GM18907 (cell line): ENCODE measurements around the gene IL6ST.
"Not testable (repeated sequence)": the region's sequence is repeated elsewhere in the genome, so short reads cannot be mapped to it uniquely, and the experiment has no call there.

Experiments used
- ATAC-seq: cut with Tn5 transposase; IDR thresholded peaks from one replicate; pipeline ENCODE4 v1.9.1; 2021; ENCODE audit warnings: mild to moderate bottlenecking, moderate library complexity; ENCODE audit not compliant: unreplicated experiment

Gene IL6ST

DNA sequence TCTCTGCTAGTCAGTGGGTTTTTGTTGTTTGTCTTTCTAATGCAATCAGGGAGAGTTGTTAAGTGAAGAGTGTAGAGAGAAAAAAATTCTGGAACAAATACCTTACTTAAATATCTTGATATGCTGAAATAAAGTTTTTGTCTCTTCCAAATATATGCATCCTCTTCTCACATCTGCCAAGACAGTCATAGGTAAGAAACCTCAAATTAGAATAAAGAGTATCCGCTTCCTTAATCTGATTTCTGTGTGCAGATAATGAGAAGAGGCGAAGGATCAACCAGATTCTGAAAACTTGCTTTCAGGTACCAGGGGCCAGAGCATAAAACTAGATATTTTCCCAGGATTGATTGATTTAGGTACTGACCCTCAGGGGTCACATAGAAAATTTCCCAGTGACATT lies 11.3 kb upstream of the IL6ST start:
- ATAC-seq: no peak

DNA sequence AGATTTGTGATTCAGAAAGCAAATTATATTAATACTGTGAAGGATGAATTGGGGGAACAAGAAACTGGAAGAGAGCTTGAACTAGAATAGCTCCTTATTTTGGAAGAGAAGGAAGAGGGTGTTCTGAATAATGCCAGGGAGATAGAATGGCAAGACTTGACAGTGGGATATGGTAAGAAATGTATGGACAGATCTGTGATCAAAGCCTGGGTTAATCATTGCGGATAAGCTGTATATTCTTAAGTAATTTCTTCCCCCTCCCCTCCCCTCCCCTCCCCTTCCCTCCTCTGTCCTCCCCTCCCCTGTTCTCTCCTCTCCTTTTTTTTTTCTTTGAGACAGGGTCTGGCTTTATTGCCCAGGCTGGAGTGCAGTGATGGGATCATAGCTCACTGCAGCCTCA lies 10.1 kb upstream of the IL6ST start:
- ATAC-seq: no peak

DNA sequence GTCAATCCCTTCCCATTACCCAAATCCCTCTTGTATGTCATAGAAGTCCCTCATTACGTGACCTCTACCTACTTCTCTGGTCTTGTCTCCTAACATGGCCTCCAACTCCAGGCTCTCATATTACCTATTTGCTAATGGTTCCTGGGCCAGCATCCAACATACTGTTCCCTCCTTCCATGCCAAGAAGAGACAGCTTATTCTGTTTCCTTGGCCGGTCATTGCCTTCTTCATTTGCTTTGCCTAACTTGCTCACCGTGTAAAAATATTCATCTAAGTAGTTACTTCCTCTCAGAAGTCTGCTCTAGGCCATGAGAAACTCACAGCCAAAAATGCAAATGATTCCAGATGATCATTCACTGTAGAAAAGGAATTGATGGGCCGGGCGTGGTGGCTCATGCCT lies 8.9 kb upstream of the IL6ST start:
- no peak for ATAC-seq

DNA sequence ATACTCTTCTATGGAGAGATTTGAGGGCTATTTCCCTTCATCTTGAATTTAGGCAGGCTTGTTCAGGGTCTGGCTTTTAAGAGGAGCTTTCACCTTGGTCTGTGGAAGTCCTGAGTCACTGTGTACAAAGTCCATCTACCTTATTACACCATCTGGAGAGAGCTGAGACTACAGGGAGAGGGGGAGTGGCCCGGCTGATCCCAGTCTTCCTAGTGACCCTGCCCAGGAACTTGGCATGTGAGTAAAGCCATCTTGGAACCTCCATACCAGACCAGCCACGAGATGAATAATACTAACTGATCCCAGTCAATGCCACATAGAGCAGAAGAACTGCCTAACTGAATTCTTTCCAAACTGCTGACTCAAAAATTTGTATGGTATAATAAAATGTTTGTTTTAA lies 8.4 kb upstream of the IL6ST start:
- no peak for ATAC-seq

DNA sequence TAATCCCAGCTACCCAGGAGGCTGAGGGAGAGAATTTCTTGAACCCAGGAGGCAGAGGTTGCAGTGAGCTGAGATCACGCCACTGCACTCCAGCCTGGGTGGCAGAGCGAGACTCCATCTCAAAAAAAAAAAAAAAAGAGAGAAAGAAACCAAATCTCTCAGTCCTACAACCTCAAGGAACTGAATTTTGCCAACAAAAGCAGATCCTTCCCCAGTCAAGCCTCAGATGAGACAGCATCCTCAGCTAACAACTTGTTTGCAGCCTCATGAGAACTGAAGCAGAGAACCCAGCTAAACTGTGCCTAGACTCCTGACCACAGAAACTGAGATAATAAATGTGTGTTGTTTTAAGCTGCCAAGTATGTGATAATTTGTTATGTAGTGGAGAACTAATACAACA lies 7.5 kb upstream of the IL6ST start:
- ATAC-seq: no peak

DNA sequence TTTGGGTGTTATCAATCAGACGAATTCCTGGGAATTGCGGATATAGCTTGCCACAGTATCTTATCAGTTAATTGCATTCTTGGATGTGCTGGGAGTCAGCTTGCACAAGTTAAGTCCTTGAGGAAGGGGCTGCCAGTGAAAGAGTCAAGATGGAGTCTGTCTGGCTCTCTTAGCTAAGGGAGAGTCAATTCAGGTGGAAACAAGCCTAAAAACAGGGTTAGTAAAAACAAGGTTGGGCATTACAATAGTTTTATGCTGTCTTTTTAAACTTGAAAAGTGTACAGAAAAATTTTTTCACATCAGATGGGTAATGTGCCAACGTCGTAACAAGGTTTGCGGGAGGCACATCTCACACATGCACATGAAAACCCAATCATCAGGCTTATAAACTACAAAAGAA lies 5.5 kb upstream of the IL6ST start:
- not testable (repeated sequence) for ATAC-seq

DNA sequence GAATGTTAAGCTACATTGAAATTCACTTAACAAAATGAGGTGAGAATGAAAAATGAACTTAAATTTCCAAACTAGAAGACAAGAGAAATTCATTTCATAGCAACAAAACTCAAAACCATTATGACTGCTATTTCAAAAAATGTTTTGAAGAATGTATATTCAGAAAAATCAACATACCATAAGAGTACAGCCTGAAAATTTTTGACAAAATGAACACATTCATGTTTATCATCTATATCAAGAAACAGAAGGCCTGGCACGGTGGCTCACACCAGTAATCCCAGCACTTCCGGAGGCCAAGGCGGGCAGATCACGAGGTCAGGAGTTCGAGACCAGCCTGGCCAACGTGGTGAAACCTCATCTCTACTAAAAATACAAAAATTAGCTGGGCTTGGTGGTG lies 4.2 kb upstream of the IL6ST start:
- no peak for ATAC-seq

DNA sequence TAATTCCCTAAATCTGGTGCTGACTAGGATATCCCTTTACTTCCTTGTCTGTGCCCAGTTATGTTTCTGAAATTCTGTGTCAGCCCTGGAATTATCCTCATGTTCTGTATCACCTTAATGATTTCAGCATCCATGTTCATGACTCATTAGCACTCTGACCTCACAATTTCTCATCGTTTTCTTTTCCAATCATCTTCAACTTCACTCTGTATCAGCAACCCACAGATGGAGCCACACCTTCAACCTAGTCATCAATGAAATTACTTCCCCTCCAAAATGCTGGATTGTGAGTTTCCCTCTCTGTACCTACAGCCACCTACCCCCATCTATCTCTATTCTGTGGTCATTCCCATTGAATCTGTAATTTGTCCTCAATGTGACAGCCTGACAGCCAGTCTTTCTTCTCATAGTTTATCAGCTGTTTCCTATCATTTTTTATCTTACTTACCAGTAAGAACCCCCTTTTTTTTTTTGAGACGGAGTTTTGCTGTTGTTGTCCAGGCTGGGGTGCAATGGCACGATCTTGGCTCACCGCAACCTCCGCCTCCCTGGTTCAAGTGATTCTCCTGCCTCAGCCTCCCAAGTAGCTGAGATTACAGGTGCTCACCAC lies 3.1 kb upstream of the IL6ST start:
- no peak for ATAC-seq

DNA sequence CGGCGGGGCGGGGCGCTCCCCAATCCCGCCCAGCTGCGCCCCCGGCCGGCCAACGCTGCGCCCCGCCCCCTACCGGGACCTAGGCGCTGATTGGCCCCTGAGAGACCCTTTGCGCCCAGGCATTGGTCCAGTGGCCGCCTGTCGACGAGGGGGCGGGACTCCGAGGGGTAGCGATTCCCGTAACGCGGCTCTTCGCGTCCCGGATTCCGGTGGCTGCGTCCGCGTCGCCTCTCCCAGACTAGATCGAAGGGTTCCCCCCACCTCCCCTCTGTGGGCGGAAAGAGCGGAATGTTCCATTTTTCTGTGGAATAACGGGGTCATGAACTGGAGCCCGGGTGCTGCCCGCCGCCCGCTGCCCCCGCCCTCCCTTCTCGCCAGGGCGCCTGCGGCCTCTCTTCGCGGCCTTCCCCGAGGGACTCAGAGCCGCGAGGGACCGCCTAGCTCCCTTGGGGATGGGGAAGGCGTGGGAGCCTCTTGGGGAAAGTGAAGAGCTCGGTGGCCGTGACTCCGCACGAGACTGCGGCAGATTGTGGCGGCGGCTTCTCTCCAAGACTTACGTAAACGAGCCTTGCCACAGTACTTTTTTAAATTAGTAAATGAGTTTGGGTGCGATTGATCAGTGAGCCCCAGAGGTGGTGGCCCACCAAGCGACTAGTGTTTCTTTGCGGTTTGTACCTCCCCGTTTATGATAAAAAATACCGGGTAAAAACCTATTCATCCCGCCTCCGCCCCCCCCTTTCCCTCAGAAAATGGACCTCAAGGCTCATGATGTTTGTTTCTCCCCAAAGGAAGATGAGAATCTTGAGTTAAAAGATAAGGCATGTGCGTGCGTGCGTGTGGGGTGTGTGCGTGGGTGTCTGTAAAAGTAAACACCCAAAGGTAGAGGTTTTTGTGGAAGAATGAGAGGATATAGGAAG lies 493 bp upstream of the IL6ST start:
- peak; percentile 94 for ATAC-seq

DNA sequence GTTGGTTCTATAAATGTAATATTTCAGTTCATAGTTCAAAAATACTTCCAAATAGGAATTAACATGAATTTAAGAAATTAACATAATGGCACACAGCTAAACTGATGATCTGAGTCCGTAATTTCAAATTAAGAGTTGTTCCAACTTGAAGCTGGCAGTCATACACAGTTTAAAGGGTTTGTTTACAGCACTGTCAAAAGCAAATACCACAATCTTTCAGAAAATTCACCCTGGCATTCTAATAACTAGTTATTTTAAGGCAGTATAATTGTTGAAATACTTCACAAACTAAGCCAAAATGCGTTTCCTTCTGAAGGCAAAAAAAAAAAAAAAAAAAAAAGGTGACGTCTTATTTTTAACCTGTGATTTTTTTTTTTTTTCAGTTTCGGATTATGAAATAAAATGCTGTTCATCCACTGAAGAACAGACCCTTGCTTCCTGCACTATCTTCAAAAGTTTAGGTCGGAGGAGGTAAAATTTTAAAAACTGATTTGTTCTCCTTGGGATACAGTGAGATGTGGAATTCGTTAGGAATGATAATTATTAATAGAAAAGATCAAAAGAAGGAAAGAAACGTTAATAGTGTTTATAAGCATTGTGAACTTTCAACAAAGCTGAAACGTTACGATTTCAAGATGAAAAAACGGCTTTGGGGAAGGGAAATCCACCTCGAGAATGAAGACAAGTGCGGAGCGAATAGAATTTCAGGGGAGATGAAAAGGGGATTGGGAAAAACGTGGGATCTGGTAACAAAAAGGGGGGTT lies 850 bp downstream of the IL6ST start:
- ATAC-seq: no peak

DNA sequence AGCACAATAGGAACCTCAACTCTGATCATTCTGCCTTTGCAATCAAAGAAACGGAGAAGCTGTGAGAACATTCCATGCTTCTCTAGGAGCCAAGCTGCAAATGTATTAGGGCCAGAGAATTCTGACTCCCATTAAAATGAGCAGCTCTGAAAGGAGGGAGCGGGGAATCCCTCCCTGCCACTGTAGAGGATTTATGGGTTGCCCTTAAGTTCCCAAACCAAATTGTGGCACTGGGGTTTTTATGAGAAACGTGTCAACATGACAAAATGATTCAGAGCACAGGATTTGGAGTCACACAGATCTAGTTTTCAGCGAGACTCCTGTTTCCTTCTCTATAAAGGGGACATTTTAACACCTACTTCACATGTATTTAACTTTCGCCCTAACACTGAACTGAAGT lies 1.8 kb downstream of the IL6ST start:
- ATAC-seq: no peak

DNA sequence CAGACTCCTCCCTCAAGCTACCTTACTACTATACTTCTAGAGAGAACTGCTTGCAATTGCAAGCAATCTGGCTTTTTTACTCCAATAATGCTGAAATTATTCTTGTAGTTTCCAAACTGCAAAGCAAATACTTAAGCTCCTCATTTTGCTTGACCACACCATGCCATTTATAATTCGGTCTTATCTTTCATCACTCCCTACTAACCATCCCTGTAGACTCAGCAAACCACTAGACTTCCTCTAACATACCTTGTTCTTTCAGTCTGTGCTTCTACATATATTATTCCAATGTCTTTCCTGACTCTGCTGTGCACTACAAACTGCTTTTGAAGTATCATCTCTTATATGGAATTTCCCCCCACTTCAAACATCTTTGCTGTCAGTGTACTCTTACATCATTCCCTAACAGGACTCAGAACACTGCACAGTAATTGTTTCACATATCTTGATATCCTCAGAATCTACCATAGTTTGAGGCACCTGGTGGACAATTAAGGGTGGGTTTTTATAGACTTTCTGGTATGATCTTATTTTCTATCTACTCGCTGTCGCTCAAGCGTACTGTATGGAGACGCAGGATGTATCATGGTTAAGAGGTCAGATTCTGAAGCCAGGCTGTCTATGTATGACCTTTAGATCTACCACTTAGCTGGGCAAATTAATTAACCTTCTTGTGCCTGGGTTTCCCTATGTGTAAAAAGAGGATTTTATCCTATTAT lies 2.8 kb downstream of the IL6ST start:
- no peak for ATAC-seq

DNA sequence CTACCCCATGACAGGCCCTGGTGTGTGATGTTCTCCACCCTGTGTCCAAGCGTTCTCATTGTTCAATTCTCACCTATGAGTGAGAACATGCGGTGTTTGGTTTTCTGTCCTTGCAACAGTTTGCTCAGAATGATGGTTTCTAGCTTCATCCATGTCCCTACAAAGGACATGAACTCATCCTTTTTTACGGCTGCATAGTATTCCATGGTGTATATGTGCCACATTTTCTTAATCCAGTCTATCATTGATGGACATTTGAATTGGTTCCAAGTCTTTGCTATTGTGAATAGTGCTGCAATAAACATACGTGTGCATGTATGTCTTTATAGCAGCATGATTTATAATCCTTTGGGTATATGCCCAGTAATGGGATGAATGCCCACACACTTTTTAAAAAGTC lies 3.9 kb downstream of the IL6ST start:
- ATAC-seq: not testable (repeated sequence)

DNA sequence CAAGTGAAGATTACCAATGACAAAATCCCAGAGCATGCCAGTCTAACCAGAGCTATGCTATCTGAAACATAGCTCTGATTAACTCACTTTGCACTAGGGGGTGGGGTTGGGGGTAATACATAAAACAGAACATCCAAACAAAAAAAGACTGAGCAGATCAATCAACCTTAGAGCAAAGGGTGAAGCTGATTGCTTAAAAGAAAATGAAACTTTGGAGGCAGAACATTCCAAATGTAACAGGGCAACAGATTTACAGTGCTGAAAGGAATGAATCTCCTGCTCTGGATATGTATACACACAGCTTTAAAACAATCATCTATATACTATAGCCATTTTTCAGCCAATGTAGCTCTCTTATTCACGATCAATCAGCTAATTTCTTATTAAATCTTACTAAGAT lies 4.9 kb downstream of the IL6ST start:
- ATAC-seq: no peak

DNA sequence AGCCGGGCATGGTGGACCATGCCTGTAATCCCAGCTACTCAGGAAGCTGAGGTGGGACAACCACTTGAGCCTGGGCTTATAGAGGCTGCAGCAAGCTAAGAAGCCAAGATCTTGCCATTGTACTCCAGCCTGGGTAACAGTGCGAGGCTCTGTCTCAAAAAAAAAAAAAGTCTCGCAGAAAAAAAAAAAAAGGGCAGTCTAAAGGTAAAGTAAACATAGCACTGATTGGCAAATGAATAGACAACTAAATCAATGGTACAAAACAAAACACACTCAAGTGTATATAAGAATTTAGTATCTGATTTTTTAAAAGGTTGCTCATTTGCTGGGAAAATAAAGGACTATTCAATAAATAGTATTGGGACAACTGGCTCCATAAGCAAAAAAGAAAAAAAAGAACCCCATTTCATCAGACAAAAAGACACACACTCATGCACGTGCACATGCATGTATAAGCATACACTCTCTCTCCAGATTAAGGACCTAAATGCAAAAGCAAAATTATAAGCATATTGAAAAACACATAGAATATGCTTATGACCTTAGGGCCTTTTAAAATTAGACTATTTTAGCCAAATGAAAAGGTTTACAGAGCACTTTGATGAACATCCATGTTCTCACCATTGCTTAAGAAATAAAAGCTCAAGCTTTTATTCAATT lies 5.7 kb downstream of the IL6ST start:
- no peak for ATAC-seq

DNA sequence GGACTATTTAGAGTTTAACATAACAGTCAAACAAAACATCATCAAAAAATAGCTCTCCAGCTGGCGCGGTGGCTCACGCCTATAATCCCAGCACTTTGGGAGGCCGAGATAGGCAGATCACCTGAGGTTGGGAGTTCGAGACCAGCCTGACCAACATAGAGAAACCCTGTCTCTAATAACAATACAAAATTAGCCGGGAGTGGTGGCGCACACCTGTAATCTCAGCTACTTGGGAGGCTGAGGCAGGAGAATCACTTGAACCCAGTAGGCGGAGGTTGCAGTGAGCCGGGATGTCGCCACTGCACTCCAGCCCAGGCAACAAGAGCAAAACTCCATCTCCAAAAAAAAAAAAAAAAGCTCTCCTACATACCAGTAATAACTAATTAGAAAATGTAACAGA lies 6.3 kb downstream of the IL6ST start:
- not testable (repeated sequence) for ATAC-seq

DNA sequence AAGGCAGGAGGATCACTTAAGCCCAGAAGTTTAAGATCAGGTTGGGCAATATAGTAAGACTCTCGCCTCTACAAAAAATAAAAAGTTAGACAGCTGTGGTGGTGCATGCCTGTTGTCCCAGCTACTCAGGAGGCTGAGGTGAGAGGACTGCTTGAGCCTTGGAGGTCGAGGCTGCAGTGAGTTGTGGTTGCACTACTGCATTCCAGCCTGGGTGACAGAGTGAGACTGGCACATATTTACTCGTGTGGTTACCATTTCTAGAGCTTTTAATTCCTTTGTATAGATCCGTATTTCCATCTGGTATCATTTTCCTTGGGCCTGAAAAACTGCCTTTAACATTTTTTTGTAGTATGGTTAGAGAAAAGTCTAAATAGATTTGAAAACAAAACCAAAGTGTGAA lies 7.8 kb downstream of the IL6ST start:
- no peak for ATAC-seq

DNA sequence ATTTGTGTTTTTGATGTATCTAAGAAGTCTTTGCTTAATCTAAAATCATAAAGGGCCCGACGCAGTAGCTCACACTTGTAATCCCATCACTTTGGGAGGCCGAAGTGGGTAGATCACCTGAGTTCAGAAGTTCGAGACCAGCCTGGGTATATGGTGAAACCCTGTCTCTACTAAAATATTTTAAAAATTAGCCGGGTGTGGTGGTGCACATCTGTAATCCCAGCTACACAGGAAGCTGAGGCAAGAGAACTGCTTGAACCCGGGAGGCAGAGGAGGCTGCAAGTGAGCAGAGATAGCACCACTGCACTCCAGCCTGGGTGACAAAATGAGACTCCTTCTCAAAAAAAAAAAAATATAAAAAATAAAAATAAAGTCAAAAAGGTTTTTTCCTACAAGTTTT lies 9.6 kb downstream of the IL6ST start:
- no peak for ATAC-seq

DNA sequence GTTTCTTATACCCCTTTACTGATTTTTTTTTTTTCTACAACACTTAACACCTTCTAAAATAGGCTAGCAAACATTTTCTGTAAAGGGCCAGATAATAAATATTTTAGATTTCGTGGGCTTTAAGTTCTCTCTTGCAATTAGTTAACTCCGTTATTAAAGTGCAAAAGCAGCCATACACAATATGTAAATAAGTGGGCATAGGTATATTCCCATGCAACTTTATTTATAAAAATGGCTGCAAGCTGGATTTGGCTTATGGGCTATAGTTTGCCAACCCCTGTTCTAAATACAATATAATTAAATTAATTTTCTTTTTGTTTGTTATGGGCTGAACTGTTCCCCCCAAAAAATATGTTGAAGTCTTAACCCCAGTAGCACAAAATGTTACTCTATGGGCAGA lies 10.8 kb downstream of the IL6ST start:
- no peak for ATAC-seq

DNA sequence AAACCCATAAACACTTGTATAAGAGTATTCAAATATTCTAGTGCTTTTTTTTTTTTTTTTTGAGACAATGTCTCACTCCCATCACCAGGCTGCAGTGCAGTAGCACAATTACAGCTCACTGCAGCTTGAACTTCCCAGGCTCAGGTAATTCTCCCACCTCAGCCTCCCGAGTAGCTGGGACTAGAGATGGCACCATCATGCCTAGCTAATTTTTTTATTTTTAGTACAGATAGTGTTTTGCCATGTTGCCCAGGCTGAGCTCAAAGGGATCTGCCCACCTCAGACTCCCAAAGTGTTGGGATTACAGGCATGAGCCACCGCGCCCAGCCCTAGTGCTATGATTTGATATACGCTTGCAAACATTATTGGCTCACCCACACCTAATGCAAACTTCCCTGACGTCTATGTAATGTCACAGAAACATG lies 11.8 kb downstream of the IL6ST start:
- no peak for ATAC-seq

DNA sequence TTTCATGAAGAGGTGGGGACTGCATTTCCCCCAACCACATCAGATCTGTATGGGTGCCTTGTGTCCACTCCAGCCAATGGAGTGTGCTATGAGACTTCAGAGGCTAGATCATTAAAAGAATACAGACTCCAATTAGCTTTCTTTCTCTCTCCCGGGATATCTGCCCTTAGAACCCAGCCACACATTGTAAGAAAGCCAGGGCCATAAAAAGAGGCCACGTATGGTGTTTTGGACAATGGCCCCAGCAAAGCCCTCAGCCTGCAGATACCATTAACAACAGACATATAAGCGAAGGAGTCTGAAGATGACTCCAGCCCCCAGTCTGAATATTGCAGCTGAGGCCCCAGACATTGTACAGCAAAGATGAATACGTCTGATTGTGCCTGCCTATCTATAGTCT lies 21.5 kb downstream of the IL6ST start:
- no peak for ATAC-seq
